HL-60 (cell line): ENCODE results near the gene PDE8A.

ENCODE experiments used
- GABPA ChIP-seq: IDR thresholded peaks from 2 replicates; pipeline ENCODE4 v1.6.1; 2012; ENCODE audit warnings: low read depth
- POLR2AphosphoS5 ChIP-seq: IDR thresholded peaks from 2 replicates; pipeline ENCODE4 v1.6.1; 2012; ENCODE audit warnings: low read depth
- SPI1 ChIP-seq: IDR thresholded peaks from 2 replicates; pipeline ENCODE4 v1.6.1; 2012; ENCODE audit warnings: low read depth, mild to moderate bottlenecking, borderline replicate concordance
- TF ChIP-seq, protein P1 (sequence below): IDR thresholded peaks from one replicate; pipeline ENCODE4 v1.5.1; 2011; ENCODE audit warnings: low read length, control low read depth, inconsistent platforms; ENCODE audit not compliant: insufficient read depth
- TF ChIP-seq, protein P2 (sequence below): IDR thresholded peaks from 2 replicates; pipeline ENCODE4 v1.6.1; 2012; ENCODE audit warnings: low read depth; ENCODE audit not compliant: insufficient replicate concordance

DNA sequence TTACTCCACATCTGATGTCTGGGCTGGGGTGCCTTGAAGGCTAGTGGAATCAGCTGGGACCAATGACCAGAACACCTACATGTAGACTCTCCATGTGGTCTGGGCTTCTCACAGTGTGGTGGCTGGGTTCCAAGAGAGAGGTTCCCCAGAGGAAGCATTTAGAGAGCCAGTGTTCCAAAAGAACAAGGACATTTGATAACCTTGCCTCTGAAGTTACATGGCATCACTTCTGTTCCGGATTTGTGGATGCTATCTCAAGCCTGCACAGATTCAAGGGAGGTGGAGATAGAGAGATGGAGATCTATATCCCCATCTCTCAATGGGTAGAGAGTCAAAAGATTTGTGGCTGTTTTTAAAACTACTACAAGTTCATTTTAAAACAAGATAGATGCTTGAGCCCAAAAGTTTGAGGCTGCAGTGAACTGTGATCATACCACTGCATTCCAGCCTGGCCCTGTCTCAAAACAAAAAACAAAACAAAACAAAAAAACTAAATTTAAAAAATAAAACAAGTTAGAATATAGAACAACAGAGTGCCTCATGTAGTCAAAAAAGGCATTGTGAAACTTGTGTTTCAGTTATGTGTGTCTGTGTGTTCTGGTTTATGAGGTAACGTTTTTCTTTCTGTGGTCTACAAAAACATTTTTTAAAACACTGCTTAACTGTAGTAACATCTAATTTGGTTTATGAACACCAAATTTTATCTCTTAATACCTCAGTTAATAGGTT lies 44.8 kb downstream of the PDE8A start:
- TF ChIP-seq SPI1 = no peak
- no peak for TF ChIP-seq POLR2AphosphoS5
- TF ChIP-seq, protein P1, sequence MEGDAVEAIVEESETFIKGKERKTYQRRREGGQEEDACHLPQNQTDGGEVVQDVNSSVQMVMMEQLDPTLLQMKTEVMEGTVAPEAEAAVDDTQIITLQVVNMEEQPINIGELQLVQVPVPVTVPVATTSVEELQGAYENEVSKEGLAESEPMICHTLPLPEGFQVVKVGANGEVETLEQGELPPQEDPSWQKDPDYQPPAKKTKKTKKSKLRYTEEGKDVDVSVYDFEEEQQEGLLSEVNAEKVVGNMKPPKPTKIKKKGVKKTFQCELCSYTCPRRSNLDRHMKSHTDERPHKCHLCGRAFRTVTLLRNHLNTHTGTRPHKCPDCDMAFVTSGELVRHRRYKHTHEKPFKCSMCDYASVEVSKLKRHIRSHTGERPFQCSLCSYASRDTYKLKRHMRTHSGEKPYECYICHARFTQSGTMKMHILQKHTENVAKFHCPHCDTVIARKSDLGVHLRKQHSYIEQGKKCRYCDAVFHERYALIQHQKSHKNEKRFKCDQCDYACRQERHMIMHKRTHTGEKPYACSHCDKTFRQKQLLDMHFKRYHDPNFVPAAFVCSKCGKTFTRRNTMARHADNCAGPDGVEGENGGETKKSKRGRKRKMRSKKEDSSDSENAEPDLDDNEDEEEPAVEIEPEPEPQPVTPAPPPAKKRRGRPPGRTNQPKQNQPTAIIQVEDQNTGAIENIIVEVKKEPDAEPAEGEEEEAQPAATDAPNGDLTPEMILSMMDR = no peak
- TF ChIP-seq, protein P2, sequence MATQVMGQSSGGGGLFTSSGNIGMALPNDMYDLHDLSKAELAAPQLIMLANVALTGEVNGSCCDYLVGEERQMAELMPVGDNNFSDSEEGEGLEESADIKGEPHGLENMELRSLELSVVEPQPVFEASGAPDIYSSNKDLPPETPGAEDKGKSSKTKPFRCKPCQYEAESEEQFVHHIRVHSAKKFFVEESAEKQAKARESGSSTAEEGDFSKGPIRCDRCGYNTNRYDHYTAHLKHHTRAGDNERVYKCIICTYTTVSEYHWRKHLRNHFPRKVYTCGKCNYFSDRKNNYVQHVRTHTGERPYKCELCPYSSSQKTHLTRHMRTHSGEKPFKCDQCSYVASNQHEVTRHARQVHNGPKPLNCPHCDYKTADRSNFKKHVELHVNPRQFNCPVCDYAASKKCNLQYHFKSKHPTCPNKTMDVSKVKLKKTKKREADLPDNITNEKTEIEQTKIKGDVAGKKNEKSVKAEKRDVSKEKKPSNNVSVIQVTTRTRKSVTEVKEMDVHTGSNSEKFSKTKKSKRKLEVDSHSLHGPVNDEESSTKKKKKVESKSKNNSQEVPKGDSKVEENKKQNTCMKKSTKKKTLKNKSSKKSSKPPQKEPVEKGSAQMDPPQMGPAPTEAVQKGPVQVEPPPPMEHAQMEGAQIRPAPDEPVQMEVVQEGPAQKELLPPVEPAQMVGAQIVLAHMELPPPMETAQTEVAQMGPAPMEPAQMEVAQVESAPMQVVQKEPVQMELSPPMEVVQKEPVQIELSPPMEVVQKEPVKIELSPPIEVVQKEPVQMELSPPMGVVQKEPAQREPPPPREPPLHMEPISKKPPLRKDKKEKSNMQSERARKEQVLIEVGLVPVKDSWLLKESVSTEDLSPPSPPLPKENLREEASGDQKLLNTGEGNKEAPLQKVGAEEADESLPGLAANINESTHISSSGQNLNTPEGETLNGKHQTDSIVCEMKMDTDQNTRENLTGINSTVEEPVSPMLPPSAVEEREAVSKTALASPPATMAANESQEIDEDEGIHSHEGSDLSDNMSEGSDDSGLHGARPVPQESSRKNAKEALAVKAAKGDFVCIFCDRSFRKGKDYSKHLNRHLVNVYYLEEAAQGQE = no peak
- TF ChIP-seq GABPA = no peak
